Cardiac muscle cell (in vitro differentiated cells and primary cell): Measurements from ENCODE around the gene IFNK. TPM values are rescaled to one million over a fixed set of nuclear protein-coding genes. Genes with fewer than 3 reads are reported as not detected.

ENCODE experiments used
- DNase-seq, 2 donors: peaks; one replicate each; pipeline versions ENCODE4 v3.0.0 to v3.0.0-alpha.2; 2010 to 2017; ENCODE audit warnings: low read depth in 1 of 2, low spot score in 1 of 2
- H3K27ac ChIP-seq: fragments of 200-600 bp; sonication (generic); 2 replicates; pipeline ENCODE4 v1.5.1; 2016
- H3K27me3 ChIP-seq: fragments of 200-600 bp; sonication (generic); 2 replicates; pipeline ENCODE4 v1.6.0; 2016; ENCODE audit warnings: control low read depth
- H3K36me3 ChIP-seq: fragments of 200-600 bp; sonication (generic); 2 replicates; pipeline ENCODE4 v1.5.1; 2016; ENCODE audit warnings: control low read depth
- H3K4me1 ChIP-seq: fragments of 200-600 bp; sonication (generic); 2 replicates; pipeline ENCODE4 v1.8.1; 2017; ENCODE audit warnings: low read depth, mild to moderate bottlenecking, mixed run types
- H3K4me3 ChIP-seq: fragments of 200-600 bp; sonication (generic); 2 replicates; pipeline ENCODE4 v1.5.1; 2016; ENCODE audit warnings: mild to moderate bottlenecking
- H3K9me3 ChIP-seq: fragments of 200-600 bp; sonication (generic); 2 replicates; pipeline ENCODE4 v1.5.1; 2017; ENCODE audit warnings: low read depth, mild to moderate bottlenecking, control low read depth
- polyA plus RNA-seq: library from polyadenylated mRNA; unstranded; fragments of >200 nt; fragmentation: Nextera tagmentation; extraction: Ambion mirVana; gene quantifications from 2 replicates; pipeline ENCODE4 v1.2.1, GENCODE V29; 2016
- total RNA-seq: library from RNA; depleted of rRNA; stranded (reverse); fragments of >200 nt; gene quantifications from 2 replicates; pipeline ENCODE4 v1.2.3, GENCODE V29; 2016
- TF ChIP-seq, protein P1 (sequence below): IDR thresholded peaks from 2 replicates; pipeline ENCODE4 v1.5.1; 2012; ENCODE audit warnings: low read depth, mild to moderate bottlenecking, low read length

IFNK gene
- total and polyA plus RNA-seq, 2 experiments from 2014 or later, result not detected

DNA sequence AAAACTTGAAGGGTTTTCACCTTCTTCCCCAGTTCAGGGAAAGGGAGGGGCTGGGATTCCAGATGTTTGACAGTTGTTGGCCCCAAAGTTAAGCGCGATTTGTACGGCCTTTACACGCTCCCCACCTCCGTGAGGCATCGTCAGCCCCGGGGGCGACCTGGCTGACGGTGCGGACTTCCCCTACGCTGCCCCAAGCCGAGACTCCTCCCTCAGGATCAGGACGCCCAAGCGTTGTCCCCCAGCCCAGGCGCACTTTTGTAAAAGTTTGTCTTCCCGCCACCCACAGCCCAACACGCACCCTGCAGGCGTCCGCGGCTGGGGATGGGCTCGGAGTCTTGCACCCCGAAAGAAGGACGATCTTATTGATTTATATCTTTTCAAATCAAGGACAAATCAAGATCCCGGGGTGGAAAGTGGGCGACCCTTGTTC, 4.8 kb downstream of the IFNK start:
- Histone ChIP-seq H3K36me3 (no peaks in the 10 kb centered on the region), H3K27ac (no peak overlapping the region)

DNA sequence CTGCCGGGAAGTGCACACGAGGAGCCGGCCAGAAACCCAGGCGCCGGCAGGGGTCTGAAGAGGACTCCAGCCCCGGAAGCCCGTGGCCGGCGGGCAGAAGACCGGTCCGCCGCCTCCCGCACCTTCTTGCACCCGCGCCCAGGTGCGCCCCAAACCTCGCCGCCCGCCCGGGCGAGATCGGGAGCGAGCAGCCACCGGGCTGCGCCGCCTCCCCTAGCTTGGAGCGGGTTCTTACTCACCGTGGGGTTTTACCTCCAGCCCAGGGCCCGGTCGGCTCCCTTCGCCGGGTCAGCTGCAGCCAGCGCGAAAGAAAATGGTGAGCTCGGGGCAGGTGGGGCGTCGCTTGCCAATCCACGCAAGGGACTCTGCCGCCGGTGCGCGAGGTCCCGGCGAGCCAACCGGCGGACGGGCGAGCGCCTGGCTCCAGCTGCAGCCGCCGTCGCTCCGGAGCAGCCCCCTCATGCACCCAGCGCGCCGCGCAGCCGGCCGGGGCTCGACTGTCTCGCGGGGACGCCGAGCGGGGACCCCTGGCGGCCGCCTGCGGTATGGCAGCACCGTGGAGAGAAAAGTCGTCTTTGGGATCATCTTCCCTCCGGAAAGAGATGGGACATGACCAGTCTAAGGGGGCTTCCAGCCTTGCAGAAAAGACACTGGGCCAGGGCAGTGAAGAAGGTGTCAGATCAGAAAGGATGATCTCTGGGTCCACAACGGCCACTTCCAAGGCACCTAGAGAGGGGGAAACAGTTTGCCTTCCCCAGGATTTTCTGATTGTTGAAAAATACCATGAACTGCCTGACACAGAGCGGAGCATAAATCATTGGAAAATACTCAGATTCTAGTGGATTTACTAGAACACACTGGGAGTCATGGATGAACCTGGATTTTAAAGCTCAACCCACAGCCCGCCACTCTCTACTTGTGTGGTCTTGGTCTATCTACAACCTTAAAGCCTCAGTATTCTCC, 5.5 kb downstream of the IFNK start, which contains the start of gene MOB3B:
MOB3B (minus strand) TSS at position 499 of the 963 bp plus-strand sequence. CDS start 74,264 bp downstream, outside the sequence.
- peaks cover 10% of the 10 kb centered on the region for H3K27me3 ChIP-seq
- peak; percentile 77 to 87 for DNase-seq
- H3K27ac ChIP-seq, result no peak within 1 kb of the TSS
- TF ChIP-seq, protein P1, sequence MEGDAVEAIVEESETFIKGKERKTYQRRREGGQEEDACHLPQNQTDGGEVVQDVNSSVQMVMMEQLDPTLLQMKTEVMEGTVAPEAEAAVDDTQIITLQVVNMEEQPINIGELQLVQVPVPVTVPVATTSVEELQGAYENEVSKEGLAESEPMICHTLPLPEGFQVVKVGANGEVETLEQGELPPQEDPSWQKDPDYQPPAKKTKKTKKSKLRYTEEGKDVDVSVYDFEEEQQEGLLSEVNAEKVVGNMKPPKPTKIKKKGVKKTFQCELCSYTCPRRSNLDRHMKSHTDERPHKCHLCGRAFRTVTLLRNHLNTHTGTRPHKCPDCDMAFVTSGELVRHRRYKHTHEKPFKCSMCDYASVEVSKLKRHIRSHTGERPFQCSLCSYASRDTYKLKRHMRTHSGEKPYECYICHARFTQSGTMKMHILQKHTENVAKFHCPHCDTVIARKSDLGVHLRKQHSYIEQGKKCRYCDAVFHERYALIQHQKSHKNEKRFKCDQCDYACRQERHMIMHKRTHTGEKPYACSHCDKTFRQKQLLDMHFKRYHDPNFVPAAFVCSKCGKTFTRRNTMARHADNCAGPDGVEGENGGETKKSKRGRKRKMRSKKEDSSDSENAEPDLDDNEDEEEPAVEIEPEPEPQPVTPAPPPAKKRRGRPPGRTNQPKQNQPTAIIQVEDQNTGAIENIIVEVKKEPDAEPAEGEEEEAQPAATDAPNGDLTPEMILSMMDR, result peak; percentile 90
- peak within 1 kb of the TSS; percentile 51 for H3K4me3 ChIP-seq
- no peaks in the 10 kb centered on the region for H3K4me1 ChIP-seq
- no peaks in the 10 kb centered on the region for H3K36me3 ChIP-seq
- H3K9me3 ChIP-seq, result no peaks in the 10 kb centered on the region

More for the DNA sequence above, 4.8 kb downstream of the IFNK start:
- H3K9me3 ChIP-seq, result no peaks in the 10 kb centered on the region
- peak overlapping the region; percentile 51 for H3K4me3 ChIP-seq
- H3K4me1 ChIP-seq, result no peaks in the 10 kb centered on the region
- TF ChIP-seq, protein P1, result no peak
- peaks cover 10% of the 10 kb centered on the region for H3K27me3 ChIP-seq
- DNase-seq, result peak; percentile 11 to 56

DNA sequence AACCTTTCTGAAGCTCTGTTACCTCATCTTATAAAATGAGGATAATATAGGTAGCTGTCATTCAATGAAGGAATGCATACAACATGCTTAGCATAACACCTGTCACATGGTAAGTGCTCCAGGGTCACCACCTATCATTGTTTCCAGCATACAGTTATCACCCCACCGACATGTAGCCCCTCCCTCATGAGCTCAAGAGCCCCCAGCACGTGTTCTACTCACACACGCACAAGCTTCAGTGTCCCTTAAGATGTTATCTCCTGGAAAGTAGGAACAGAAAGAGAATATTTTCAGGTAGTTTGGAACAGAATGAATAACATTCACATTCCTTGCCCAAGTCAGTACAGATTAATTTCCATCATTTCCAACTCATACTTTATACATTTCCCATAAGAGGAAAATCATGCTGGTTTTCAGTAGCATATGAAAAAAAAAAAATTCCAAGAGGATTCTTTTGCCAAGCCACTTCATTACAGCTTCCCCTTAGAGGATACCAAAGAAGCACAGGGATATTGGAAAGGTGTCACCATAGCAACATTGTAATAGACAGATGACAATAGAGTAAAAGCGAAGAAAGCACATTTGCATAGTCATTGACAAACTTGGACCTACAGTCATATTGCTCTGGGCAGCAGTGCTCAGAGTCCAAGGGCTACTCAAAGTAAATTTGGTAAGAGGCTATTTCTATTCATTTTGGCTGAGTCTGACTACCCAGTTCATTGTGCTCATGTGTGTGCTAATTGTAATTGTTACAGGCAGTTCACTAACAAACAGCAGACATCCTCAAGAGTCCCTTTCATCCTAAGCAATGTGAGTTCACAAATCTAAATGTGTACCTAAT, 7.0 kb downstream of the IFNK start:
- TF ChIP-seq, protein P1, result no peak
- Histone ChIP-seq H3K4me1 (no peaks in the 10 kb centered on the region), H3K36me3 (no peaks in the 10 kb centered on the region), H3K9me3 (no peaks in the 10 kb centered on the region), H3K4me3 (no peak overlapping the region), H3K27ac (no peak overlapping the region), H3K27me3 (peaks cover 10% of the 10 kb centered on the region)
- no peak for DNase-seq

DNA sequence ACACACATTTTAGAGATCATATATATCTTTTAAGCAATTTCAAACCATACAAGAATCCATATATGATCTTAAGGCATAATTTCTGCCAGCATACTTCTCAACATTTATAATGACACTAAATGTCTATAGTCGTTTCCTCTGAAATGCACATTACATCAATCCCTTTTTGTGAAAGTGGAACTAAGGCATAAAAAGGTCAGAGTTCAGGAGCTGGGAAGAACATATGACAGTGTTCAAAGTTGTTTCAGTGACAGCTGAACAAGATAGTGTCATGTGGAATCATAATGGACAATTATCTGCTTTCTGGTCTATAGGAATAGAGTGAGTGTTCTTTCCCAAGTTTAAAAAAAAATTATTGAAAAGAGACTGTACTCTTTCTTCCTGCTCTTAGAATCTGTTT, 8.0 kb downstream of the IFNK start:
- TF ChIP-seq, protein P1, result no peak
- Histone ChIP-seq H3K4me1 (no peaks in the 10 kb centered on the region), H3K36me3 (no peaks in the 10 kb centered on the region), H3K27me3 (peaks cover 8% of the 10 kb centered on the region), H3K9me3 (no peaks in the 10 kb centered on the region), H3K4me3 (no peak overlapping the region), H3K27ac (no peak overlapping the region)
- DNase-seq, result no peak

DNA sequence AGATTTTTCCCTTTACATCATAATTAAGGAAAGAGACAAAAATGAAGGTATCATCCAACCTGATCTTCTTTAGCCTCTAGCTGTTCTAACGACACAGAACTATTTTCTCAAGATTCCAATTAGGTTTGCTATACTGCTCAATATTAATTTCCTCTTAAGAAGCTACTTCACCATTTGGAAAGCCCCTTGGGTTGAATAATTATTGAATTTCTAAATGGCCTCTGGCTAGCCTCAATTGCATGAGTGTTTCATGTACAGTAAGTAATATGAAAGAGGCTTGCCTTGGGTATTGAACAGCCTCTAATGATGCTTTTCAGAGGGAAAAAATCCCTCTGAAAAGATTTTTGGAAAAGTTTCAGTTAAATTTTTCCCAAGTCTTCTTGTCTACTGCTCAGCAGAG, 9.2 kb downstream of the IFNK start:
- H3K36me3 ChIP-seq, result no peaks in the 10 kb centered on the region
- no peaks in the 10 kb centered on the region for H3K9me3 ChIP-seq
- TF ChIP-seq, protein P1, result no peak
- DNase-seq, result no peak
- no peaks in the 10 kb centered on the region for H3K4me1 ChIP-seq
- no peak overlapping the region for H3K27ac ChIP-seq
- no peak overlapping the region for H3K4me3 ChIP-seq
- H3K27me3 ChIP-seq, result no peaks in the 10 kb centered on the region
